Neuron (in vitro differentiated cells): Measurements from ENCODE around the gene TOB1.

ENCODE experiments used
- H2AFZ ChIP-seq: one replicate; pipeline ENCODE4 v1.6.1; 2013; ENCODE audit warnings: low read depth, mild to moderate bottlenecking, inconsistent platforms, low read length, moderate library complexity
- H3K27me3 ChIP-seq: one replicate; pipeline ENCODE4 v1.6.1; 2013; ENCODE audit warnings: low read length; ENCODE audit not compliant: insufficient read depth
- H3K36me3 ChIP-seq: one replicate; pipeline ENCODE4 v1.6.1; 2013; ENCODE audit warnings: low read length; ENCODE audit not compliant: insufficient read depth
- H3K4me1 ChIP-seq: one replicate; pipeline ENCODE4 v1.6.1; 2013; ENCODE audit warnings: low read length; ENCODE audit not compliant: insufficient read depth
- H3K4me3 ChIP-seq: 2 replicates; pipeline ENCODE4 v1.5.1; 2013; ENCODE audit warnings: mild to moderate bottlenecking, low read length, moderate library complexity
- H3K9me3 ChIP-seq: one replicate; pipeline ENCODE4 v1.6.1; 2013; ENCODE audit warnings: low read length

Gene TOB1

GRCh38 chr17:50871898-50872297 lies 5.7 kb upstream of the TOB1 start:
- Histone ChIP-seq H3K4me1 (peaks cover 6% of the 10 kb centered on the region), H2AFZ (no peak overlapping the region), H3K9me3 (no peaks in the 10 kb centered on the region), H3K36me3 (no peaks in the 10 kb centered on the region), H3K4me3 (no peak overlapping the region), H3K27me3 (no peaks in the 10 kb centered on the region)

DNA sequence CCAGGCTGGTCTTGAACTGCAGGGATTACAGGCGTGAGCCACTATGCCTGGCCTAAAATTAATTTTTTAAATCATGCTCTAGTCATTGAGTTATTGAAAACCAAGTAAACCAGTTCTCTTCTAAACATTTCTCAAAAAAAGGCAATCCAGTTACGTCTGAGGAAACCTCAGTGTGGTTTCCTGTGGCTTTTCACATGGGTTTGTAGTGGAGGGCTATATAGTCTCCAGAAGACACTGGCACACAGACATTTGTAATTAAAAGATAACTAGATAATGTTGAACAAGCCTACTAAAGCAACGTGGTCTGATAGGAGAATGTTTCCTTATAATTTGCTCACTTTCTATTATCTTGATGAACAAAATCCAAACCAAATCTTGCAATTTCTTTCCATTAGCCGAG lies 5.2 kb upstream of the TOB1 start:
- Histone ChIP-seq H3K9me3 (no peaks in the 10 kb centered on the region), H3K4me3 (no peak overlapping the region), H3K4me1 (peaks cover 6% of the 10 kb centered on the region), H3K27me3 (no peaks in the 10 kb centered on the region), H3K36me3 (no peaks in the 10 kb centered on the region), H2AFZ (no peak overlapping the region)

DNA sequence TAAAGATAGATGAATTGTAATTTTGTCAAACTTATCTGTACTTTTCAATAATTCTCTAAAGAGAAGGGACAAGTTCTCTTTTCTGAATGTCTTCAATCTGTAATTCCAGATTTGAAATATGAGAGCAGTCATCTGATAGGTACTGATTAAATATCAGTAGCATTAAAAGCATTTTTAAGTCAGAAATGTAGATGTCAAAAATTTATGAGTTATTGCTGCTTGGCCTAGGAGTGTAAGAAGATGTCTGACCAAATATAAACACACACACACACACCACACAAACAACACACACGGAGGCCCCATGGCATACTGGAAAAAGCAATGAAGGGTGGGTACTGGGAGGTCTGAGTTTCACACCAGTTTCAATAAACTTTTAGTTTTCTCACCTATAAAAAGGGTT lies 2.4 kb upstream of the TOB1 start:
- Histone ChIP-seq H3K4me3 (peak overlapping the region; percentile 56), H3K4me1 (peaks cover 13% of the 10 kb centered on the region), H2AFZ (no peak overlapping the region), H3K36me3 (peaks cover 2% of the 10 kb centered on the region), H3K9me3 (no peaks in the 10 kb centered on the region), H3K27me3 (no peaks in the 10 kb centered on the region)

GRCh38 chr17:50868140-50868438 lies 1.9 kb upstream of the TOB1 start:
- H3K4me1 ChIP-seq, result peaks cover 18% of the 10 kb centered on the region
- no peaks in the 10 kb centered on the region for H3K9me3 ChIP-seq
- peak overlapping the region; percentile 56 for H3K4me3 ChIP-seq
- peaks cover 7% of the 10 kb centered on the region for H3K36me3 ChIP-seq
- H2AFZ ChIP-seq, result no peak overlapping the region
- no peaks in the 10 kb centered on the region for H3K27me3 ChIP-seq

DNA sequence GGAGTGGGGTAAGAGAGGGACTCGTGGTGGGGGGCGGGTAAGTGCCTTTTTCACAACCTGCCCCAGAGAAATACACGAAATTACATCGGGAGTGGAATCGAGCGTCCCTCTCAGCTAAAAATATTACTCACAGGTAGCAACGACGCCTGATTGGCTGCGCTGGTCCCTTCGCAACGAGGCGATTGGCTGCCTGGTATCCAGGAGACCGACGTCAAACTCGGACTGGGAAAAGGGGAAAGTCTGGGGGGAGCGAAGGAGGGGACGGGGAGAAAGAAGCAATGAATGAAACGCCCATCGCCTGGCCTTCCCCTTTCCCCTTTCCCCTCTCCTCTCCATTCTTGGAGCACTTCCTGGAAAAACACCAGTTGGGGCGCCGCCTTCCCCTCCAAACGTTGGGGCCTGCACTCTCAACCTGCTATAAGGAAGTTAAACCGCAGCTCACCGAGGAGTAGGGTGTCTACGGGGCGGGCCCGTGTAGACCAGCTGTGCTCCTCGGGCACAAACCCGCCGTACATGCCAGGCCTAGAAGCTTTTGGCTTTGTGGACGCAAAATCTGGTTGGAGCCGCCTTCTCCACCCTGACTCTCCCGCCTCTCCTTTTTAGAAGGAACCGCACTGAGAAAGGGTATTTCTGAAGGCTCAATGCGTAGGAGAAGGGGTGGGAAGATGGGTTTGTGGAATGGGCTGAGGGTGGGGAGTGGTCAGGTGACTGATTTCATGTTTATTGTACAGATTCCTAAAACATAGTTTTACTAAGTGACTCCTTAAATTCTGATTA lies 1.4 kb upstream of the TOB1 start:
- Histone ChIP-seq H3K4me3 (peak overlapping the region; percentile 56), H3K4me1 (peaks cover 23% of the 10 kb centered on the region), H3K36me3 (peaks cover 12% of the 10 kb centered on the region), H3K27me3 (no peaks in the 10 kb centered on the region), H3K9me3 (no peaks in the 10 kb centered on the region), H2AFZ (no peak overlapping the region)

DNA sequence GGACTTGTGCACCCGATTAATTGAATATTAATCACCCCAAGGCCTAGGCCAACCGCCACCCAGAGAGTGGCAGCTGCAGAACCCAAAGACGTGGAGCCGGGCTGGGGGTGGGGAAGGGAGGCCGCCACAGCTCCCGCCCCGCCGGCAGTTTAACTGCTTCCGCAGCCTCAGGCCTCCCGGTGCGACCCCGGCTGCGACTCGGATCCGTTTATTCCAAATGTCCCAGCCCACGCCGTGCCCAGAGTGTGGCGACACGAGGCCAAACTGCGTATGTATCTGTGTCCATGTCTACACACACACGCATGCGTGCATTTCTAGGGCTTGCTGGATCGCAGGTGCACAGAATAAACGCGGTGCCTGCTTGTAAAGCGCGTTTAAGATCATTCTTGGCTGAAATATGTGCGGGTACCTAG lies 802 bp upstream of the TOB1 start:
- H3K36me3 ChIP-seq, result peaks cover 18% of the 10 kb centered on the region
- H3K27me3 ChIP-seq, result no peaks in the 10 kb centered on the region
- H3K4me1 ChIP-seq, result peaks cover 23% of the 10 kb centered on the region
- H3K4me3 ChIP-seq, result peak overlapping the region; percentile 56
- H2AFZ ChIP-seq, result no peak overlapping the region
- no peaks in the 10 kb centered on the region for H3K9me3 ChIP-seq

- no peaks in the 10 kb centered on the region for H3K9me3 ChIP-seq
- peaks cover 23% of the 10 kb centered on the region for H3K4me1 ChIP-seq
- H3K4me3 ChIP-seq, result peak overlapping the region; percentile 93
- H2AFZ ChIP-seq, result no peak overlapping the region
- no peaks in the 10 kb centered on the region for H3K27me3 ChIP-seq
- H3K36me3 ChIP-seq, result peaks cover 25% of the 10 kb centered on the region
Measured at GRCh38 chr17:50865868-50866260, 290 bp downstream of the TOB1 start.

- Histone ChIP-seq H3K4me1 (peaks cover 23% of the 10 kb centered on the region), H3K4me3 (peak overlapping the region; percentile 93), H3K27me3 (no peaks in the 10 kb centered on the region)
Measured at GRCh38 chr17:50865060-50865867, 890 bp downstream of the TOB1 start.

GRCh38 chr17:50864747-50865059 lies 1.5 kb downstream of the TOB1 start:
- H3K4me1 ChIP-seq, result peaks cover 23% of the 10 kb centered on the region
- H3K27me3 ChIP-seq, result no peaks in the 10 kb centered on the region
- no peak overlapping the region for H2AFZ ChIP-seq
- peaks cover 25% of the 10 kb centered on the region for H3K36me3 ChIP-seq
- H3K9me3 ChIP-seq, result no peaks in the 10 kb centered on the region
- H3K4me3 ChIP-seq, result peak overlapping the region; percentile 93

More at GRCh38 chr17:50865060-50865867, 890 bp downstream of the TOB1 start:
- Histone ChIP-seq H3K36me3 (peaks cover 25% of the 10 kb centered on the region), H2AFZ (no peak overlapping the region), H3K9me3 (no peaks in the 10 kb centered on the region)

DNA sequence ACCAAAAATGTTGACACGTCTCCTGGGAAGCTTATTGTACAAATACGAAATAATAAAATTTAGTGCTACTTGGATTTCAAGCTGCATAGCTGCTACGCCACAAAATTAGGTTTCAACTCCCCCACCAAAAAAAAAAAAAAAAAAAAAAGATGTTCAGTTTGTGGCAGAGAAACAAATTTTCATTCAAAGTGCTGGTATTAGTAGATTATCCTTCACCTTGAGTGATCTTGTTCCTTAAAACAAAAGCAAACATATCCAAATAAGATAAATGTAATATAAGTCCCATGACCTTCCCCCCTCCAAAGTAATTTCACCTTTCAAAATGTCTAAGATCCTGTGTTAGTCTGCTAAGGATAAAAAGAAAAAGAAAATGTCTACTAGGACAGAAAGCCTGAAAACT lies 2.2 kb downstream of the TOB1 start:
- Histone ChIP-seq H3K27me3 (no peaks in the 10 kb centered on the region), H3K36me3 (peaks cover 25% of the 10 kb centered on the region), H3K4me1 (peaks cover 23% of the 10 kb centered on the region), H3K9me3 (no peaks in the 10 kb centered on the region), H3K4me3 (peak overlapping the region; percentile 93), H2AFZ (no peak overlapping the region)

GRCh38 chr17:50863221-50863843 lies 2.8 kb downstream of the TOB1 start:
- Histone ChIP-seq H2AFZ (no peak overlapping the region), H3K27me3 (no peaks in the 10 kb centered on the region), H3K4me1 (peaks cover 18% of the 10 kb centered on the region), H3K4me3 (peak overlapping the region; percentile 93), H3K9me3 (no peaks in the 10 kb centered on the region), H3K36me3 (peaks cover 25% of the 10 kb centered on the region)

- Histone ChIP-seq H3K27me3 (no peaks in the 10 kb centered on the region), H3K4me3 (no peak overlapping the region), H3K36me3 (peaks cover 25% of the 10 kb centered on the region), H3K9me3 (no peaks in the 10 kb centered on the region), H2AFZ (no peak overlapping the region), H3K4me1 (peaks cover 17% of the 10 kb centered on the region)
Measured at GRCh38 chr17:50861822-50862528, 4.2 kb downstream of the TOB1 start.

- Histone ChIP-seq H3K27me3 (no peaks in the 10 kb centered on the region), H3K9me3 (no peaks in the 10 kb centered on the region), H2AFZ (no peak overlapping the region), H3K36me3 (peaks cover 25% of the 10 kb centered on the region), H3K4me3 (no peak overlapping the region), H3K4me1 (peaks cover 17% of the 10 kb centered on the region)
Measured at GRCh38 chr17:50861334-50861676, 4.8 kb downstream of the TOB1 start.
